Measurements from ENCODE around the gene PRR11.
"Not testable (repeated sequence)": the region's sequence is repeated elsewhere in the genome, so short reads cannot be mapped to it uniquely, and the experiment has no call there.

Gene PRR11

DNA sequence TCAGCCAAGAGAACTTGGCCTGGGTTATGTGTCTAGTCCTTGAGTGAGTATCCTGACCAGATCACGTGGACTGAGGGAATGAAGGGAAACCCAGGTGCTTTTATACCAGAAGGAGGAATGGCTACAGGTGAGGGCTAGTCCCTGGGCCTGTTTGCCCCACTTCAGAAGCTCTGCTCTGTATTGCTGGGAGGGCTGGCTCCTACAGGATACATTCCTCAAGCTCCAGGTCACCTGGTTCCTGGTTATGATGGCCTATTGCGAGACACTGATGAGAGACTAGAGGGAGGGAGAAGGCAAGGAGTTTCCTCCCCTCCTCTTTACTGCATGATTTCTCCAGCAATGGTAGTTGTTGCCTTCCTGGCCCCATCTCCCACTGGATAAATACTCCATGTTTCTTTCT lies 35.3 kb downstream of the PRR11 start:
- no peaks in the 10 kb centered on the region for H3K4me1 Mint-ChIP-seq
- no peak overlapping the region for H3K27ac Mint-ChIP-seq (ENCODE audit: low read depth)
- ATAC-seq (replicated peaks; ENCODE audit: extremely low read depth, poor library complexity, severe bottlenecking) (no peak), DNase-seq (ENCODE audit: low spot score in 2 of 2) (no peak)
- no peaks in the 10 kb centered on the region for H3K27me3 Mint-ChIP-seq
- peaks cover 11% of the 10 kb centered on the region for H3K36me3 Mint-ChIP-seq (ENCODE audit: insufficient read depth)
- no peaks in the 10 kb centered on the region for H3K9me3 Mint-ChIP-seq
- H3K4me3 Mint-ChIP-seq: no peak overlapping the region

DNA sequence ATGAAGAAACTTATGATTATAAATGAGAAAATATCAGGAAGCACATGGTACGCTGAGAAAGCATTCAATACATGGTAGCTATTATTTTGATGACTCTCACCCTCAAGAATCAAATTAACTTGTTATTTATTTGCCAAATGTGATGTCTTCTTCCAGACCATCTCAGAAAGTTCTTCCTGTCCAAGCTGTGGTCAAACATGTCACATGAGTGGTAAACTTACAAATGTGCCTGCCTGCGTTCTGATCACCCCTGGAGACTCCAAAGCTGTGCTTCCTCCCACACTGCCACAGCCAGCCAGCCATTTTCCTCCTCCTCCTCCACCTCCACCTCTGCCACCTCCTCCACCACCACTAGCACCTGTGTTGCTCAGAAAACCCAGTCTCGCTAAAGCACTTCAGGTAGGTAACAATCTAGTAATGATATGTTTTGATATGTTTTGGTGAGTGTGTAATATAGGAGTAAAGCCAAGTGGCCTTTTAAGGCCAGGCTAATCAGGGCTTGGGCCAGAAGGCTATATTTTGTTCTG lies 37.9 kb downstream of the PRR11 start:
- Mint-ChIP-seq H3K36me3 (ENCODE audit: insufficient read depth) (peaks cover 5% of the 10 kb centered on the region), H3K27ac (ENCODE audit: low read depth) (no peak overlapping the region), H3K4me3 (no peak overlapping the region), H3K9me3 (no peaks in the 10 kb centered on the region), H3K27me3 (no peaks in the 10 kb centered on the region), H3K4me1 (no peaks in the 10 kb centered on the region)
- DNase-seq (ENCODE audit: low spot score in 2 of 2) (no peak), ATAC-seq (replicated peaks; ENCODE audit: extremely low read depth, poor library complexity, severe bottlenecking) (no peak)

DNA sequence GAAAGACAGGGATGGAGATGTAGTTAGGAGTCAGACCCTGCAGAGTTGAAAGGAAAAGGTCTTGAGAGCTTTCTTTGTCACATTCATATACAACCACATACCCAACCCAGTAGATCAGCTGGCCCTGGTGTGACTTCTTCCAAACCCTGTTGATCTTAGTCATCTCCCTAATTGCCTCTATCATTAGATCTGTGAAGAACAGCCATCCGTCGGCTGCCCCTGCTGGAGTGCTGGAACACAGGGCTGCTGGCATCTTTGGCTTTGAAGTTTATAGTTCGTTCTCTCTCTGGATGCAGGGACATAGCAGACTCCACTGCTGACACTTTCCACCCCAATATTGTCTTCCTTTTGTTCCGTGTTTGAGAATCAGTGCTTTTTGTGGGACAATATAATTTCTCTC lies 43.9 kb downstream of the PRR11 start:
- no peak for ATAC-seq (replicated peaks; ENCODE audit: extremely low read depth, poor library complexity, severe bottlenecking)
- no peak for DNase-seq (ENCODE audit: low spot score in 2 of 2)
- H3K4me3 Mint-ChIP-seq: no peak overlapping the region
- no peaks in the 10 kb centered on the region for H3K4me1 Mint-ChIP-seq
- H3K27me3 Mint-ChIP-seq: no peaks in the 10 kb centered on the region
- H3K9me3 Mint-ChIP-seq: no peaks in the 10 kb centered on the region
- H3K36me3 Mint-ChIP-seq (ENCODE audit: insufficient read depth): peaks cover 4% of the 10 kb centered on the region
- no peak overlapping the region for H3K27ac Mint-ChIP-seq (ENCODE audit: low read depth)

DNA sequence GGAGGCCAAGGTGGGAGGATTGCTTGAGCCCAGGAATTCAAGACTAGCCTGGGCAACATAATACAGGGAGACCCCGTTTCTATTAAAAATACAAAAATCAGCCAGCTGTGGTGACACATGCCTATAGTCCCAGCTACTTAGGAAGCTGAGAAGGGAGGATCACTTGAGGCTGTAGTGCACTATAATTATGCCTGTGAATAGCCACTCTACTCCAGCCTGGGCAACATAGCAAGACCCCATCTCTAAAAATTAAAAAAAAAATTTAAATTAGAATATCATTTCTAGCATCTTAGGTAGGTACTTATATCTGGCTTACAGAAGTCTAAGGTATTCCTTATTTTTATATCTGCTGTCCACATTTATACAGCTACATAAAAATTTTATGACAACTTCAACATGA lies 46.8 kb downstream of the PRR11 start:
- no peak overlapping the region for H3K27ac Mint-ChIP-seq (ENCODE audit: low read depth)
- H3K27me3 Mint-ChIP-seq: no peaks in the 10 kb centered on the region
- no peaks in the 10 kb centered on the region for H3K9me3 Mint-ChIP-seq
- H3K4me3 Mint-ChIP-seq: no peak overlapping the region
- ATAC-seq (replicated peaks; ENCODE audit: extremely low read depth, poor library complexity, severe bottlenecking): no peak
- DNase-seq (ENCODE audit: low spot score in 2 of 2): no peak
- H3K36me3 Mint-ChIP-seq (ENCODE audit: insufficient read depth): peaks cover 2% of the 10 kb centered on the region
- H3K4me1 Mint-ChIP-seq: no peaks in the 10 kb centered on the region

DNA sequence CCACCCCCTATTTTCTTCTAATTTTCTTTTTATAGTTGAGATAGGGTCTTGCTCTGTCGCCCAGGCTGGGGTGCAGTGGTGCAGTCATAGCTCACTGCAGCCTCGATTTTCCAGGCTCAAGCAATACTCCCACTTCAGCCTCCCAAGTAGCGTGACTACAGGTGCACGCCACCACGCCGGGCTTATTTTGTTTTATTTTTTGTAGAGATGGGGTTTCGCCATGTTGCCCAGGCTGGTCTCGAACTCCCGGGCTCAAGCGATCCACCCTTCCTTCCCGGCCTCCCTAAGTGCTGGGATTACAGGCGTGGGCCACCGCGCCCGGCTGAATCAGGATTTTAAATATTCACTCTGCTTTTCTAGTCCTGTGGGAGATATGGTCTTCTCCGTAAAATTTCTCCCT lies 63.8 kb downstream of the PRR11 start:
- peaks cover 8% of the 10 kb centered on the region for H3K36me3 Mint-ChIP-seq (ENCODE audit: insufficient read depth)
- no peak overlapping the region for H3K27ac Mint-ChIP-seq (ENCODE audit: low read depth)
- H3K27me3 Mint-ChIP-seq: no peaks in the 10 kb centered on the region
- no peak for ATAC-seq (replicated peaks; ENCODE audit: extremely low read depth, poor library complexity, severe bottlenecking)
- DNase-seq (ENCODE audit: low spot score in 2 of 2): no peak
- H3K4me1 Mint-ChIP-seq: peaks cover 14% of the 10 kb centered on the region
- H3K4me3 Mint-ChIP-seq: no peak overlapping the region
- H3K9me3 Mint-ChIP-seq: no peaks in the 10 kb centered on the region

DNA sequence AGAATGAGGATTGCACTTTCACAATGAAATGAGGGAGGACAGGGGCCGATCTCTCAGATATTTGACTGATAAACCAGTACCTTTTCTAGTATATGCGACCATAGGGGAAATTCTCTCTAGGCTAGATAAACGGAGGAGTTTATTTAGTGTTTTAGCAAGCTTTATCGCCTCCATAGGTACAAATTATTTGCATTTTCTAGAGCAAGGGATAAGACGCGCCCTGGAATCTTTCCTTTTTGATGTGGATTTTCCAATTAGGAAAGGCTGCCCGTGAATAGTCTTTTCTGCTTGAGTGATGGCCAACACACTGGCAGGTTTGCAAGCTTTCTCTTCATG lies 64.4 kb downstream of the PRR11 start:
- Mint-ChIP-seq H3K4me3 (peak overlapping the region; percentile 99), H3K27me3 (no peaks in the 10 kb centered on the region), H3K9me3 (no peaks in the 10 kb centered on the region), H3K27ac (ENCODE audit: low read depth) (peak overlapping the region; percentile 99), H3K4me1 (peaks cover 14% of the 10 kb centered on the region), H3K36me3 (ENCODE audit: insufficient read depth) (peaks cover 8% of the 10 kb centered on the region)
- DNase-seq (ENCODE audit: low spot score in 2 of 2) (no peak), ATAC-seq (replicated peaks; ENCODE audit: extremely low read depth, poor library complexity, severe bottlenecking) (no peak)

DNA sequence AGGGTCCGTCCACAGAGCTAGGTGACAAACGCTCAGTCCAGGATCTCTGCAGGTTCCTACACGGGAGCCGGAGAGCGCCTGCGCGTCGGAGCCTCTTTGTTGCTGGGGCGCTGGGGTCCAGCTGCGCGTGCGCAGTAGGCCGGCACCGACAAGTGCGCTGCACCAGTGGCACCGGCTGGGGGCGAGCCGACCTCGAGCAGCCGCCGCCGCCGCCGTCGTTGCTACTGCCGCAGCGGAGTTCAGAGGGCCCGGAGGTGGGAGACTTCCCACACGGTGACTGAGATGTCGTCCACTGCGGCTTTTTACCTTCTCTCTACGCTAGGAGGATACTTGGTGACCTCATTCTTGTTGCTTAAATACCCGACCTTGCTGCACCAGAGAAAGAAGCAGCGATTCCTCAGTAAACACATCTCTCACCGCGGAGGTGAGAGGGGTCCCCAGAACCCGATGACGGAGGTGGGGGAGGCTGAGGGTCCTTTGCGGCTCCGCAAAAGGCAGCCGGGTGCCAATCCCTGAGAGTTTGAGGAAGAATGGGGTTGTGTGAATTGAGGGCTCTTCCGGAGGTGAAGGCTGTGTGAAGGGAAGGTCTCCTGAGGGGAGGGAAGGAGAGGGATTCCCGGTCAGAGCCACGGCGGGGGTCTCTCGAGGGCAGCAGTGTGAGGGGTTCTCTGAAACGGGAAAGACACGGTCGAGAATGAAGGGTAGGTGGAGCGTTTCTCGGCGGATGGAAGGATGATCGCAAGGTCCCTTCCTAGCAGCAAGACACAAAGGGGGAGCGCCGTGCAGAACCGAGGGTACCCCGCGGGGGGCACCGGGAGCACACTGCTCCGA lies 65.0 kb downstream of the PRR11 start, which contains the start of gene GDPD1:
Gene GDPD1, plus strand, starts transcription at position 184 of the 831 bp plus-strand sequence. Its CDS starts 99 bp downstream, at position 283.
- H3K36me3 Mint-ChIP-seq (ENCODE audit: insufficient read depth): peaks cover 8% of the 10 kb centered on the region
- no peaks in the 10 kb centered on the region for H3K9me3 Mint-ChIP-seq
- ATAC-seq (replicated peaks; ENCODE audit: extremely low read depth, poor library complexity, severe bottlenecking): peak; percentile 98

DNA sequence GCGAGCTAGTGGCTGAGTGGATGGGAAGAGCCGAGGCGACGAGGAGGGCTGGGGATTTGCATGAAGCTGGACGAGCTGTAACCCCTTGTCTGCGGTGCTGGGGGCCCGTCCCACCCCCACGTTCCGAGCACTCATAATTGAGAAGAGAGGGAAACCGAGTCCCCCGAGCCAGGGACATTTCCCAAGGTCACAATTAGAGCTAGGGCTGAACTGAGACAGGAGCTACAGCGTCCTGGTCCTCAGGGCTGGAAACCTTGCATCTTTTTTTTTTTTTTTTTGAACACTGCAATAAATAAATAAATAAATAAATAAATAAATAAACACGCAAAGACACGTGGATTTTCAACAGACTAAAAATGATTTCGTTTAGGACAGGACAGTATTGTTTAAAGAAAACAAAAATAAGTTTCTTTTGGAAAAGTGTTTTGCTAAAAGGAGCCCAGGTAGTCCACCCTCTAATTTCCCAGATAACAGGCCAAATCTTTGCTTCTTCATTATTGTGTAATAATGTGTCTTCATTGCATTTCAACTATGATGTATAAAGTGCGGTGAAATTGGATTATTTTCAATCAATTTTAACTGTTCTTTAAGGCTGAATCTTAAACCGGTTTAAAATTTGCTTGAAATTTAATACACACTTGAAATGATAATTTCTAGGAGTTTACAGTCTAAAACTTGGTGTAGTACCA lies 65.8 kb downstream of the PRR11 start:
- Mint-ChIP-seq H3K27me3 (no peaks in the 10 kb centered on the region), H3K4me1 (peaks cover 14% of the 10 kb centered on the region)

More for the DNA sequence above, 65.0 kb downstream of the PRR11 start, which contains the start of gene GDPD1:
- Mint-ChIP-seq H3K27me3 (no peaks in the 10 kb centered on the region), H3K27ac (ENCODE audit: low read depth) (peak within 1 kb of the TSS; percentile 99), H3K4me3 (peak within 1 kb of the TSS; percentile 99), H3K4me1 (peaks cover 14% of the 10 kb centered on the region)
- peak; percentile 94 for DNase-seq (ENCODE audit: low spot score in 2 of 2)

DNA sequence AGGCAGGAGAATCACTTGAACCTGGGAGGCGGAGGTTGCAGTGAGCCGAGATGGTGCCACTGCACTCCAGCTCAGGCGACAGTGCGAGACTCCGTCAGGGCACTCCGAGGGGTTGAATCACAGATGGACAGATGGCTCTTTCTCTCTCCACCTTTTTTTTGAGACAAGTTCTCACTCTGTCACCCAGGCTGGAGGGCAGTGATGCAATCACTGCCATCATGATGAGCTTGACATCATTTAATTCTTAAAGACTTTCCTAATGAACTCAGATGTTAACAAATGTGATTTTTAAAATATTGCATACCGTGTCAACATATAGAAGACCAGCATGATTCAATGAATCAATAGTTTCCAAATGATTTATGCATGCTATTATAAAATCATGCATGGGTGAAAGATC lies 68.3 kb downstream of the PRR11 start:
- Mint-ChIP-seq H3K27me3 (no peaks in the 10 kb centered on the region), H3K4me3 (no peak overlapping the region), H3K4me1 (peaks cover 14% of the 10 kb centered on the region), H3K27ac (ENCODE audit: low read depth) (no peak overlapping the region), H3K9me3 (no peaks in the 10 kb centered on the region), H3K36me3 (ENCODE audit: insufficient read depth) (peaks cover 8% of the 10 kb centered on the region)
- DNase-seq (ENCODE audit: low spot score in 2 of 2) (no peak), ATAC-seq (replicated peaks; ENCODE audit: extremely low read depth, poor library complexity, severe bottlenecking) (no peak)

More for the DNA sequence above, 65.8 kb downstream of the PRR11 start:
- Mint-ChIP-seq H3K27ac (ENCODE audit: low read depth) (peak overlapping the region; percentile 99), H3K36me3 (ENCODE audit: insufficient read depth) (peaks cover 8% of the 10 kb centered on the region), H3K9me3 (no peaks in the 10 kb centered on the region), H3K4me3 (peak overlapping the region; percentile 99)
- DNase-seq (ENCODE audit: low spot score in 2 of 2) (no peak), ATAC-seq (replicated peaks; ENCODE audit: extremely low read depth, poor library complexity, severe bottlenecking) (no peak)

DNA sequence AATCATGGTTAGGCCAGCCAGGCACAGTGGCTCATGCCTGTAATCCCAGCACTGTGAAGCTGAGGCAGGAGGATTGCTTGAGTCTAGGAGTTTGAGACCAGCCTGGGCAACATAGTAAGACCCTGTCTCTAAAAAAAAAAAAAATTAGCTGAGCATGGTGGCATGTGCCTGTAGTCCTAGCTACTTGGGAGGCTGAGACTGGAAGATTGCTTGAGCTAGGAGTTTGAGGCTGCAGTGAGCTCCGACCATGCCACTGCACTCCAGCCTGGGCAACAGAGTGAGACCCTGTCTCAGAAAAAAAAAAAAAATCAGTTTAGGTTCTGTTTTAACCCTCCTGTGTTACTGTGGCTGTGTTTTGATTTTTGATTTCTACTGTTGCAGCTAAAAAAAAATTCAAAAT lies 73.0 kb downstream of the PRR11 start:
- ATAC-seq (replicated peaks; ENCODE audit: extremely low read depth, poor library complexity, severe bottlenecking); H3K36me3 Mint-ChIP-seq (ENCODE audit: insufficient read depth); H3K27ac Mint-ChIP-seq (ENCODE audit: low read depth); DNase-seq (ENCODE audit: low spot score in 2 of 2); H3K27me3 Mint-ChIP-seq; H3K4me3 Mint-ChIP-seq; H3K9me3 Mint-ChIP-seq; H3K4me1 Mint-ChIP-seq: not testable (repeated sequence)

DNA sequence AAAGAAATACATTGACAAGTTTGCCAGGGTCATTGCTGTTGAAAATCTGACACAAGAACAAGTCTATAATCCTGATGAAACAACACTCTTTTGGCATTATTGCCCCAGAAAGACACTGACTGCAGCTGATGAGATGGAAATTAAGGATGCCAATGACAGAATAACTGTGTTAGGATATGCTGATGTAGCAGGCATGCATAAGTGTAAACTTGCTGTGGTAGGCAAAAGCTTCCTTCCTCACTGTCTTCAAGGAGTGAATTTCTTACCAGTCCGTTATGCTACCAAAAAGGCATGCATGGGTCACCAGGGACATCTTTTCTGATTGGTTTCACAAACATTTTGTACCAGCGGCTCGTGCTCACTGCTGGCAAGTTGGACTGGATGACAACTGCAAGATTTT lies 75.2 kb downstream of the PRR11 start:
- Mint-ChIP-seq H3K4me1 (no peaks in the 10 kb centered on the region), H3K9me3 (no peaks in the 10 kb centered on the region), H3K27ac (ENCODE audit: low read depth) (no peak overlapping the region), H3K4me3 (no peak overlapping the region), H3K27me3 (no peaks in the 10 kb centered on the region), H3K36me3 (ENCODE audit: insufficient read depth) (peaks cover 4% of the 10 kb centered on the region)
- ATAC-seq (replicated peaks; ENCODE audit: extremely low read depth, poor library complexity, severe bottlenecking) (no peak), DNase-seq (ENCODE audit: low spot score in 2 of 2) (no peak)

DNA sequence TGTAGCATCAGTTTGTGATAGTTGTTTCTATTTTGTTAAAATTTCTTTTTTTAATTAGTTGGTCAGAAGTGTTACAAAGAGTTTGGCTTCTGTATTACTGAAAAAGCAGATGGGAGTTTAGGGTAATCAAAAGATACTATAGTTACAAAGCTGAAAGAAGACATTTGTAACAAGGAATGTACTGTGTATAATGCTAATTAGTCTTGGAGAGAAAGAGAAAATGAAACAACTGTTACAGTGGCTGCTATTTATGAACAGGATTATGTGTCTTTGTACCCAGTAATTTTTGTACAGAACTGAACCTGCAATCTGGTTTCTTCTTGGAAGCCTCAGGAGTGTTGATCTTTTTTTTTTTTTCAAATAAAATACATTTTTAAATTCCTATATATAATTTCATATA lies 79.1 kb downstream of the PRR11 start:
- Mint-ChIP-seq H3K4me3 (no peak overlapping the region), H3K4me1 (no peaks in the 10 kb centered on the region), H3K27ac (ENCODE audit: low read depth) (no peak overlapping the region), H3K27me3 (no peaks in the 10 kb centered on the region), H3K9me3 (no peaks in the 10 kb centered on the region), H3K36me3 (ENCODE audit: insufficient read depth) (peaks cover 3% of the 10 kb centered on the region)
- DNase-seq (ENCODE audit: low spot score in 2 of 2): no peak
- ATAC-seq (replicated peaks; ENCODE audit: extremely low read depth, poor library complexity, severe bottlenecking): no peak

DNA sequence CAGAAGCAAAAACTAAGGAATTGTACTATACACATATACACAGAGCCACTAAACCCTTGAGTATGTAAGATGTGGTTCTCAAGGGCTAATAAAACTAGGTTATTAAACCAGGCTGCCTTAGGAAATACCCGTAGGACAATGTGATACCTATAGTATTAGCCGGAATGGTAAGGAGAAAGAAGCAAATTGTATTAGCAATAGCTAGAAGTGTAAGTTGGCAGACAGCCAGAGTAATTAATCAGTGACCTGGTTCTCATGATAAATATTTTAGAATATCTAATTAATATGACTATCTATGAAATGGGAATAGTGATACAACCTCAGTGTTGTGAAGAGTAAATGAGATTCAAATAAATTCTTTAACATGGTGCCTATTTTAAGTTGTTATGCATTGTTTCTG lies 83.4 kb downstream of the PRR11 start:
- H3K27ac Mint-ChIP-seq (ENCODE audit: low read depth): no peak overlapping the region

More for the DNA sequence above, 83.4 kb downstream of the PRR11 start:
- no peak for DNase-seq (ENCODE audit: low spot score in 2 of 2)
- Mint-ChIP-seq H3K4me1 (no peaks in the 10 kb centered on the region), H3K9me3 (no peaks in the 10 kb centered on the region), H3K36me3 (ENCODE audit: insufficient read depth) (peaks cover 5% of the 10 kb centered on the region), H3K4me3 (no peak overlapping the region), H3K27me3 (no peaks in the 10 kb centered on the region)
- no peak for ATAC-seq (replicated peaks; ENCODE audit: extremely low read depth, poor library complexity, severe bottlenecking)

Measured in central memory CD8-positive, alpha-beta T cell (primary cell).